ENCODE measurements around the gene GDPD4. TPM values are rescaled to one million over a fixed set of nuclear protein-coding genes. Genes with fewer than 3 reads are reported as not detected.

Gene GDPD4
- total and polyA plus RNA-seq, 10 of the 15 experiments (the other 5 are each of a cell fraction or from before 2014, with no cell fraction given) = 0.23 TPM; not detected in 9

GRCh38 chr11:77287615-77288273 lies 13.7 kb downstream of the GDPD4 start:
- DNase-seq (ENCODE audit: low read depth, low spot score) (no peak), ATAC-seq (no peak), FAIRE-seq (no peak)
- in situ Hi-C loops (cut with MboI) = loop anchor here (5.0 kb wide), 1 partner anchor 50 kb away; no protein-coding TSS in a partner anchor
- H3K4me2 ChIP-seq (ENCODE audit: control insufficient read depth, insufficient read depth) = no peak overlapping the region
- no peak overlapping the region for H3K4me3 ChIP-seq
- no peak overlapping the region for H3K27ac ChIP-seq (ENCODE audit: control insufficient read depth, insufficient read depth)
- no peak overlapping the region for H2AFZ ChIP-seq (ENCODE audit: control insufficient read depth, low read depth, low read length)
- SMC1A ChIA-PET (ENCODE audit: uncharacterized antibody, unreplicated experiment) = no interaction called here
- H4K20me1 ChIP-seq (ENCODE audit: control insufficient read depth, insufficient read depth) = no peaks in the 10 kb centered on the region
- no peaks in the 10 kb centered on the region for H3K9me3 ChIP-seq (replicated peaks; ENCODE audit: control insufficient read depth, insufficient read depth, low read length)
- RAD21 ChIA-PET (ENCODE audit: unreplicated experiment) = no interaction called here
- 42% methylated on average over 5 of the region's 5 CpGs for WGBS (ENCODE audit: insufficient coverage, insufficient replicate concordance, low lambda C conversion rate, missing lambda C conversion rate)
- BruUV-seq (replicated peaks) = no TSS peak
- peaks cover 0 to 3% of the 10 kb centered on the region in 2 experiments; a peak in 2 of 4 replicates for H3K27me3 ChIP-seq (replicated peaks in 1 of 2; ENCODE audit: control insufficient read depth in 2 of 2, insufficient read depth in 2 of 2, low read length in 1 of 2)
- no peak overlapping the region for H3K9ac ChIP-seq (ENCODE audit: control insufficient read depth, insufficient read depth, low read length)
- POLR2A ChIA-PET = no interaction called here
- no peaks in the 10 kb centered on the region for H3K79me2 ChIP-seq (ENCODE audit: control insufficient read depth, insufficient read depth, low read length)
- H3K4me1 ChIP-seq (ENCODE audit: control insufficient read depth, insufficient read depth, low read length) = no peaks in the 10 kb centered on the region
- TF ChIP-seq NR2C1 (IDR thresholded peaks at IDR 0.05) = no peak
- TF ChIP-seq LARP7 (IDR thresholded peaks at IDR 0.05) = no peak
- no peak for TF ChIP-seq PML (IDR thresholded peaks at IDR 0.05; ENCODE audit: low read length)
- no peak for TF ChIP-seq ZBED1 (IDR thresholded peaks at IDR 0.05; ENCODE audit: borderline replicate concordance)
- TF ChIP-seq ZNF217 (IDR thresholded peaks at IDR 0.05) = no peak
- TF ChIP-seq POLR2AphosphoS5 (IDR thresholded peaks at IDR 0.05; ENCODE audit: low read length) = no peak
- no peak for TF ChIP-seq RAD21 (IDR thresholded peaks at IDR 0.05; ENCODE audit: insufficient read depth, low read depth, low read length)
- no peak for TF ChIP-seq REST (IDR thresholded peaks at IDR 0.05; ENCODE audit: low read depth, low read length)
- TF ChIP-seq CHD1 (IDR thresholded peaks at IDR 0.05; ENCODE audit: low read depth, low read length) = no peak
- TF ChIP-seq NR2F1 (conservative IDR thresholded peaks at IDR 0.05) = no peak
- no peak for TF ChIP-seq NRF1 (conservative IDR thresholded peaks at IDR 0.05; ENCODE audit: low read depth, low read length)
- CTCF ChIA-PET = interaction anchor here (0.6 kb wide), 1 partner anchor 8 kb away, joined by 3 read pairs; no protein-coding TSS in a partner anchor
- H3K36me3 ChIP-seq (ENCODE audit: control insufficient read depth in 2 of 2, insufficient read depth in 2 of 2, low read length in 1 of 2) = no peaks in the 10 kb centered on the region
- intact Hi-C loops (cut with micrococcal nuclease; ENCODE audit: unreplicated experiment) = no loop called here

Measured in GM12878 (cell line).